K562 (cell line): ENCODE data around the gene SLC3A2. TPM values are rescaled to one million over a fixed set of nuclear protein-coding genes. Genes with fewer than 3 reads are reported as not detected.
A peak's percentile ranks its signal among the peaks of the same experiment; 100 is the strongest.

Experiments
- ATAC-seq: fragments of 200-7000 bp; cut with Tn5 transposase; 3 replicates; pipeline ENCODE4 v1.9.1; 2020; ENCODE audit warnings: moderate library complexity
- BruUV-seq: library from RNA; stranded (reverse); fragments of 400-500 nt; replicated peaks from 2 replicates; lab custom pipeline; 2021; lab: Mats Ljungman, UMichigan
- CTCF ChIA-PET: fragments of 300-600 bp; formaldehyde crosslinking; extraction: SDS; loops from one replicate; lab custom pipeline; 2021; ENCODE audit warnings: low intra/inter-chr PET ratio; lab: Yijun Ruan, JAX
- POLR2A ChIA-PET: fragments of 300-600, 350-650 bp; sonication (Branson Sonifier 250); formaldehyde crosslinking; extraction: SDS; loops from one replicate; lab custom pipeline; 2021; ENCODE audit warnings: antibody characterized with exemption, inconsistent platforms; lab: Yijun Ruan, JAX
- DNase-seq, 4 experiments: peaks; one replicate each; pipeline versions ENCODE4 v3.0.0 to v3.0.0-alpha.2; 2011 to 2018; ENCODE audit warnings: low spot score in 3 of 4, mixed read lengths in 3 of 4; ENCODE audit errors: extremely low read depth in 1 of 4
- FAIRE-seq: peaks from 2 replicates; lab custom pipeline; 2011; peaks lifted over from hg19 to GRCh38; lab: Jason Lieb, UNC
- H2AFZ ChIP-seq: 2 replicates; pipeline ENCODE4 v1.6.0; 2011; ENCODE audit warnings: low read depth, low read length, control low read depth, inconsistent platforms
- H3K27ac ChIP-seq: fragments of 200-600 bp; 3 replicates; pipeline ENCODE4 v1.8.0; 2011; ENCODE audit warnings: low read depth, mild to moderate bottlenecking, control low read depth, inconsistent platforms, low read length, moderate library complexity, mixed read lengths; ENCODE audit errors: extremely low read depth
- H3K27me3 ChIP-seq, 2 experiments: fragments of 300-600 bp in 1 of 2; 2 replicates in 1 of 2; 3 replicates in 1 of 2; pipeline versions ENCODE4 v1.6.0 to v1.8.0; 2011; ENCODE audit warnings: inconsistent platforms in 2 of 2, low read length in 2 of 2, mild to moderate bottlenecking in 1 of 2, mixed read lengths in 1 of 2, moderate library complexity in 1 of 2; ENCODE audit not compliant: control insufficient read depth in 2 of 2, insufficient read depth in 2 of 2
- H3K36me3 ChIP-seq: fragments of 300-600 bp; 3 replicates; pipeline ENCODE4 v1.8.0; 2011; ENCODE audit warnings: mild to moderate bottlenecking, low read length, inconsistent platforms; ENCODE audit not compliant: control insufficient read depth, insufficient read depth
- H3K4me1 ChIP-seq, 2 experiments: fragments of 200-600 bp in 1 of 2; replicated peaks in 1 of 2; 2 replicates in 1 of 2; 3 replicates in 1 of 2; pipeline versions ENCODE4 v1.5.1 to v1.8.0; 2011; ENCODE audit warnings: inconsistent platforms in 2 of 2, low read length in 2 of 2, mild to moderate bottlenecking in 1 of 2, mixed read lengths in 1 of 2, moderate library complexity in 1 of 2; ENCODE audit not compliant: control insufficient read depth in 2 of 2, insufficient read depth in 2 of 2
- H3K4me2 ChIP-seq: 2 replicates; pipeline ENCODE4 v1.6.1; 2011; ENCODE audit warnings: low read length, control low read depth, inconsistent platforms, mixed read lengths; ENCODE audit not compliant: insufficient read depth
- H3K4me3 ChIP-seq: fragments of 200-600 bp; sonication (generic), shearing (Covaris generic); 2 replicates; pipeline ENCODE4 v1.5.1; 2016; ENCODE audit warnings: control low read depth, inconsistent platforms
- H3K79me2 ChIP-seq: fragments of 200-600 bp; 3 replicates; pipeline ENCODE4 v1.8.0; 2011; ENCODE audit warnings: low read length, inconsistent platforms; ENCODE audit not compliant: control insufficient read depth, insufficient read depth
- H3K9ac ChIP-seq, 2 experiments: 2 replicates each; pipeline versions ENCODE4 v1.6.0 to v1.6.1; 2011; ENCODE audit warnings: low read depth in 2 of 2, low read length in 2 of 2, control low read depth in 1 of 2, inconsistent platforms in 1 of 2, mild to moderate bottlenecking in 1 of 2, mixed read lengths in 1 of 2; ENCODE audit not compliant: insufficient read depth in 1 of 2
- H3K9me1 ChIP-seq: one replicate; pipeline ENCODE4 v1.6.0; 2011; ENCODE audit warnings: inconsistent platforms, mild to moderate bottlenecking, low read length, moderate library complexity; ENCODE audit not compliant: control insufficient read depth, insufficient read depth
- H3K9me3 ChIP-seq: replicated peaks from 2 replicates; pipeline ENCODE4 v1.5.1; 2011; ENCODE audit warnings: low read depth, low read length, inconsistent platforms; ENCODE audit not compliant: control insufficient read depth, insufficient read depth
- H4K20me1 ChIP-seq: replicated peaks from 2 replicates; pipeline ENCODE4 v1.6.1; 2011; ENCODE audit warnings: low read length, inconsistent platforms, mixed read lengths; ENCODE audit not compliant: control insufficient read depth, insufficient read depth
- HNRNPUL1 ChIP-seq: fragments of 200-400 bp; formaldehyde crosslinking; IDR thresholded peaks from 2 replicates; pipeline ENCODE4 v1.6.1; 2017; ENCODE audit warnings: low read length
- KDM1A ChIP-seq, 2 experiments: fragments of 450-650 bp; IDR thresholded peaks; 2 replicates each; pipeline ENCODE4 v1.6.1; 2016; ENCODE audit warnings: mild to moderate bottlenecking in 2 of 2
- MBD1 ChIP-seq: fragments of 250-450 bp; sonication (Bioruptor Pico); IDR thresholded peaks from 2 replicates; pipeline ENCODE4 v1.8.0; 2022; ENCODE audit warnings: inconsistent platforms
- MTA2 ChIP-seq: fragments of 450-650 bp; IDR thresholded peaks from 2 replicates; pipeline ENCODE4 v1.6.1; 2016; ENCODE audit warnings: low read depth
- NFE2L1 ChIP-seq: fragments of 450-650 bp; IDR thresholded peaks from 2 replicates; pipeline ENCODE4 v1.6.1; 2016; ENCODE audit warnings: missing genetic modification characterization, low read depth, mild to moderate bottlenecking, missing compliant biosample characterization, moderate library complexity, borderline replicate concordance
- NFIX ChIP-seq: fragments of 250-450 bp; sonication (Bioruptor Pico); IDR thresholded peaks from 2 replicates; pipeline ENCODE4 v1.4.0; 2020; ENCODE audit warnings: low read depth, mild to moderate bottlenecking, moderate library complexity
- POLR2A ChIP-seq: fragments of 450-650 bp; conservative IDR thresholded peaks from 2 replicates; pipeline ENCODE4 v1.6.1; 2016
- PREB ChIP-seq: sonication (generic); formaldehyde crosslinking; IDR thresholded peaks from 2 replicates; pipeline ENCODE4 v1.8.1; 2023; ENCODE audit warnings: mild to moderate bottlenecking, missing genetic modification reagents
- THRA ChIP-seq: fragments of 450-650 bp; IDR thresholded peaks from 2 replicates; pipeline ENCODE4 v1.6.1; 2017; ENCODE audit warnings: mild to moderate bottlenecking, moderate library complexity
- ZNF224 ChIP-seq: sonication (generic); formaldehyde crosslinking; IDR thresholded peaks from 2 replicates; pipeline ENCODE4 v1.8.0; 2022; ENCODE audit warnings: mild to moderate bottlenecking, missing genetic modification reagents
- ZNF280A ChIP-seq: fragments of 450-650 bp; IDR thresholded peaks from 2 replicates; pipeline ENCODE4 v1.6.1; 2018; ENCODE audit warnings: mild to moderate bottlenecking, low read depth; ENCODE audit not compliant: partially characterized antibody
- ZNF347 ChIP-seq: fragments of 450-650 bp; formaldehyde crosslinking; IDR thresholded peaks from 2 replicates; pipeline ENCODE4 v1.4.0; 2020; ENCODE audit warnings: low read depth, mild to moderate bottlenecking, moderate library complexity
- ZNF584 ChIP-seq: fragments of 200-800 bp; sonication (Bioruptor generic); IDR thresholded peaks from 2 replicates; pipeline ENCODE4 v1.6.1; 2016; ENCODE audit warnings: low read depth, mild to moderate bottlenecking, missing genetic modification characterization, missing compliant biosample characterization
- WGBS: fragments of 100-300 bp; shearing (Covaris generic); methylation state at CpG from one replicate; pipeline ENCODE4 v1.1.6; 2016; ENCODE audit warnings: low coverage, mixed read lengths; ENCODE audit not compliant: insufficient coverage; ENCODE audit errors: missing lambda C conversion rate; 5-methylcytosine and 5-hydroxymethylcytosine counted together
- in situ Hi-C: fragments of 300-500 bp; cut with MboI; formaldehyde crosslinking; loops from 4 replicates; pipeline ENCODE4 v1.15.0; 2018; ENCODE audit warnings: inconsistent platforms, mixed read lengths
- intact Hi-C: fragments of 100-400 bp; cut with micrococcal nuclease; formaldehyde crosslinking; loops from 2 replicates; pipeline ENCODE4 v1.14.2; 2022
- polyA plus RNA-seq, 8 experiments: library from polyadenylated mRNA; depleted of rRNA in 4 of 8; stranded (reverse) in 5 of 8; unstranded in 3 of 8; fragments of >200 nt; fragmentation: Nextera tagmentation in 2 of 8; fragmentation: Illumina TruSeq in 1 of 8; extraction: Ambion mirVana in 2 of 8; extraction: Trizol in 1 of 8; gene quantifications; 2 replicates each; pipeline versions ENCODE4 v1.2.1 to v1.2.3, GENCODE V29; 2011 to 2014; ENCODE audit warnings: inconsistent platforms in 1 of 8, missing spikeins in 1 of 8
- total RNA-seq, 7 experiments: library from RNA; depleted of rRNA in 6 of 7; stranded (reverse); fragments of >200 nt in 6 of 7; fragmentation: Illumina TruSeq in 2 of 7; extraction: Trizol in 2 of 7; gene quantifications; 2 replicates each; pipeline versions ENCODE4 v1.2.1 to v1.2.3, GENCODE V29; 2011 to 2021; ENCODE audit warnings: low replicate concordance in 1 of 7

Gene SLC3A2
- total and polyA plus RNA-seq, 9 of the 15 experiments (the other 6 are each of a cell fraction or from before 2014, with no cell fraction given) = 20.0 to 296 (median 214) TPM

GRCh38 chr11:62853279-62853965 lies 27.3 kb upstream of the SLC3A2 start (continued):
- no peak for TF ChIP-seq NFE2L1 (tag)
- no peak for TF ChIP-seq ZNF224
- no peak for TF ChIP-seq KDM1A (IDR thresholded peaks at IDR 0.05)
- no peak for TF ChIP-seq MTA2
- TF ChIP-seq, all 486 proteins: peak for 19

- Histone ChIP-seq H3K27me3 (no peaks in the 10 kb centered on the region), H3K4me3 (peak overlapping the region; percentile 74), H3K9me3 (no peaks in the 10 kb centered on the region), H3K4me2 (peak overlapping the region; percentile 99), H3K79me2 (peaks cover 77% of the 10 kb centered on the region), H3K4me1 (peaks cover 0 to 14% of the 10 kb centered on the region in 2 experiments; a peak in 2 of 5 replicates), H4K20me1 (peaks cover 44% of the 10 kb centered on the region), H3K9me1 (no peaks in the 10 kb centered on the region), H2AFZ (no peak overlapping the region), H3K36me3 (peaks cover 50% of the 10 kb centered on the region), H3K27ac (peak overlapping the region; percentile 92), H3K9ac (peak overlapping the region; percentile 92 to 96)
- CTCF ChIA-PET = no interaction called here
- no peak for ATAC-seq
- BruUV-seq = no TSS peak
- POLR2A ChIA-PET = interaction anchor here (0.6 to 10.0 kb wide), 23 partner anchors 9 to 162 kb away, joined by 3 to 403 read pairs (median 18); partner anchors contain the start of genes NXF1, POLR2G, SLC3A2 and STX5
- FAIRE-seq = no peak
- WGBS = under 1% methylated on average over 8 of the region's 8 CpGs
- in situ Hi-C loops = loop anchor here (25.0 kb wide), 1 partner anchor 467 kb away; no protein-coding TSS in a partner anchor
- intact Hi-C loops = no loop called here
- DNase-seq = peak in 3 of 4 experiments; percentile 9 to 33 (median 30)
- TF ChIP-seq NFIX (CRISPR knock-in tag) (no peak), HNRNPUL1 (peak; percentile 60; the same call in 1 of the 2 replicates), THRA (no peak), PREB (no peak), ZNF584 (CRISPR knock-in tag) (0 out of 2 replicates have a peak, but pooled peaks have one; percentile 15), ZNF280A (no peak), MBD1 (CRISPR knock-in tag) (no peak), ZNF347 (CRISPR knock-in tag) (no peak), POLR2A (peak; percentile 3; the same call in 1 of the 2 replicates)
Measured at GRCh38 chr11:62854013-62854824, 26.5 kb upstream of the SLC3A2 start.
